ENCODE measurements around the gene RELA.
A peak's percentile ranks its signal among the peaks of the same experiment; 100 is the strongest.

The RELA gene

GRCh38 chr11:65627202-65627601 is 35.5 kb downstream of the RELA start:
- Histone ChIP-seq H3K4me1 (no peaks in the 10 kb centered on the region), H3K9ac (no peak overlapping the region), H3K9me3 (ENCODE audit: control insufficient read depth, low read length) (no peaks in the 10 kb centered on the region), H3K4me2 (ENCODE audit: low read length) (no peak overlapping the region), H2AFZ (no peak overlapping the region), H3K4me3 (ENCODE audit: low read depth, low read length) (no peak overlapping the region), H3K79me2 (peaks cover 3% of the 10 kb centered on the region), H3K36me3 (ENCODE audit: control insufficient read depth, insufficient read depth, low read length) (no peaks in the 10 kb centered on the region), H3K27me3 (ENCODE audit: control insufficient read depth, insufficient read depth, low read length) (no peaks in the 10 kb centered on the region), H3K27ac (no peak overlapping the region)
- TF ChIP-seq CTCF (IDR thresholded peaks at IDR 0.05) = no peak

DNA sequence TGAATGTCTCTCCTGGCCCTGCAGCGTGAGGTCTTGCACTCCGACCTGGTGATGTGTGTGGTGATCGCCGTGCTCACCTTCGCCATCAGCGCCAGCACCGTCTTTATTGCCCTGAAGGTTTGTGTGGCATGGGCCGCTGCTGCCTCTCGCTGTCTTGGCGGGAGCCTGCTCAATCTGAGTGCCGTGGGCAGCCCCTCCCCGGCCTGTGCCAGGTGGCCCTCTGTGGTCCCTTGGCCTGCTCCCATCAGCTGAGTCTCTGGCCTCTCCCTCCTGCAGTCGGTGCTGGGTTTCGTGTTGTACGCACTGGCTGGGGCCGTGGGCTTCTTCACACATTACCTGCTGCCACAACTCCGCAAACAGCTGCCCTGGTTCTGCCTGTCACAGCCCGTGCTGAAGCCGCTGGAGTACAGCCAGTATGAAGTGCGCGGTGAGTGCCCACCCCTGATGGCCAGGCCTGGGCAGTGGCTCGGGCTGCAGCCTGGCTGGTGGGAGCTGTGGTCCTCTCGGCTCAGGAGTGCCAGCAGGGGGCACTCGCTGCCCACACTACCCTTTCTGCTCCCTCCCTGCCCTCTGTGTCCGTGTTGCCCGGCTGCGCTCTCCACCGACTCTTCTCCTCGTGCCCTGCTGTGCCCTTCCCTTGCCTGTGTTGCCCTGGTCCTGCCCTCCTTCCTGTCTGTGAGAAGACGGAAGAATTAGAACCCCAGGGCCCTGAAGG is 36.9 kb downstream of the RELA start:
- Histone ChIP-seq H3K4me2 (ENCODE audit: low read length) (no peak overlapping the region), H3K79me2 (peaks cover 3% of the 10 kb centered on the region), H2AFZ (no peak overlapping the region), H3K9me3 (ENCODE audit: control insufficient read depth, low read length) (no peaks in the 10 kb centered on the region), H3K9ac (no peak overlapping the region), H3K27me3 (ENCODE audit: control insufficient read depth, insufficient read depth, low read length) (no peaks in the 10 kb centered on the region), H3K4me3 (ENCODE audit: low read depth, low read length) (no peak overlapping the region), H3K36me3 (ENCODE audit: control insufficient read depth, insufficient read depth, low read length) (no peaks in the 10 kb centered on the region), H3K4me1 (no peaks in the 10 kb centered on the region), H3K27ac (no peak overlapping the region)
- TF ChIP-seq CTCF (IDR thresholded peaks at IDR 0.05) = peak; percentile 37

- H3K79me2 ChIP-seq = peaks cover 3% of the 10 kb centered on the region
- H3K9ac ChIP-seq = no peak overlapping the region
- H3K4me1 ChIP-seq = no peaks in the 10 kb centered on the region
- no peaks in the 10 kb centered on the region for H3K27me3 ChIP-seq (ENCODE audit: control insufficient read depth, insufficient read depth, low read length)
- no peak for TF ChIP-seq CTCF (IDR thresholded peaks at IDR 0.05)
- no peak overlapping the region for H3K4me2 ChIP-seq (ENCODE audit: low read length)
- H3K27ac ChIP-seq = no peak overlapping the region
- H3K36me3 ChIP-seq (ENCODE audit: control insufficient read depth, insufficient read depth, low read length) = no peaks in the 10 kb centered on the region
- no peak overlapping the region for H2AFZ ChIP-seq
- no peak overlapping the region for H3K4me3 ChIP-seq (ENCODE audit: low read depth, low read length)
- H3K9me3 ChIP-seq (ENCODE audit: control insufficient read depth, low read length) = no peaks in the 10 kb centered on the region
These were observed 37.6 kb downstream of the RELA start for GRCh38 chr11:65624931-65625627.

- no peaks in the 10 kb centered on the region for H3K4me1 ChIP-seq
- no peaks in the 10 kb centered on the region for H3K36me3 ChIP-seq (ENCODE audit: control insufficient read depth, insufficient read depth, low read length)
- H3K79me2 ChIP-seq = peaks cover 3% of the 10 kb centered on the region
- no peak overlapping the region for H3K9ac ChIP-seq
- H3K4me3 ChIP-seq (ENCODE audit: low read depth, low read length) = no peak overlapping the region
- no peaks in the 10 kb centered on the region for H3K9me3 ChIP-seq (ENCODE audit: control insufficient read depth, low read length)
- H3K27me3 ChIP-seq (ENCODE audit: control insufficient read depth, insufficient read depth, low read length) = no peaks in the 10 kb centered on the region
- no peak for TF ChIP-seq CTCF (IDR thresholded peaks at IDR 0.05)
- H3K27ac ChIP-seq = no peak overlapping the region
- H3K4me2 ChIP-seq (ENCODE audit: low read length) = no peak overlapping the region
- H2AFZ ChIP-seq = no peak overlapping the region
These were observed 38.7 kb downstream of the RELA start for GRCh38 chr11:65623852-65624616.
